Mammary epithelial cell (primary cell): ENCODE data around the gene ZBTB40.

Experiments used
- EZH2 ChIP-seq: IDR thresholded peaks from 2 replicates; pipeline ENCODE4 v1.6.1; 2012; ENCODE audit warnings: low read length, inconsistent platforms, borderline replicate concordance
- TF ChIP-seq, protein P1 (sequence below), 2 donors: IDR thresholded peaks in 1 of 2; conservative IDR thresholded peaks in 1 of 2; 2 replicates each; pipeline ENCODE4 v1.5.1; 2011 to 2012; ENCODE audit warnings: inconsistent platforms in 2 of 2, low read length in 2 of 2, mild to moderate bottlenecking in 2 of 2, control low read depth in 1 of 2, low read depth in 1 of 2; ENCODE audit not compliant: insufficient read depth in 1 of 2; ENCODE audit errors: extremely low read depth in 1 of 2

DNA sequence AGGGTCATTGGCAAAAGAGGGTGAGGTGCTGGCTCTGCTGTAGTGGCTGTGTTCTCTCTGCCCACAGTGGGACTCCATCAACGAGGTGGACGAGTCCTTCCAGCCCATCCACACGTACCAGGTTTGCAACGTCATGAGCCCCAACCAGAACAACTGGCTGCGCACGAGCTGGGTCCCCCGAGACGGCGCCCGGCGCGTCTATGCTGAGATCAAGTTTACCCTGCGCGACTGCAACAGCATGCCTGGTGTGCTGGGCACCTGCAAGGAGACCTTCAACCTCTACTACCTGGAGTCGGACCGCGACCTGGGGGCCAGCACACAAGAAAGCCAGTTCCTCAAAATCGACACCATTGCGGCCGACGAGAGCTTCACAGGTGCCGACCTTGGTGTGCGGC is 124.5 kb downstream of the ZBTB40 start:
- TF ChIP-seq, protein P1, sequence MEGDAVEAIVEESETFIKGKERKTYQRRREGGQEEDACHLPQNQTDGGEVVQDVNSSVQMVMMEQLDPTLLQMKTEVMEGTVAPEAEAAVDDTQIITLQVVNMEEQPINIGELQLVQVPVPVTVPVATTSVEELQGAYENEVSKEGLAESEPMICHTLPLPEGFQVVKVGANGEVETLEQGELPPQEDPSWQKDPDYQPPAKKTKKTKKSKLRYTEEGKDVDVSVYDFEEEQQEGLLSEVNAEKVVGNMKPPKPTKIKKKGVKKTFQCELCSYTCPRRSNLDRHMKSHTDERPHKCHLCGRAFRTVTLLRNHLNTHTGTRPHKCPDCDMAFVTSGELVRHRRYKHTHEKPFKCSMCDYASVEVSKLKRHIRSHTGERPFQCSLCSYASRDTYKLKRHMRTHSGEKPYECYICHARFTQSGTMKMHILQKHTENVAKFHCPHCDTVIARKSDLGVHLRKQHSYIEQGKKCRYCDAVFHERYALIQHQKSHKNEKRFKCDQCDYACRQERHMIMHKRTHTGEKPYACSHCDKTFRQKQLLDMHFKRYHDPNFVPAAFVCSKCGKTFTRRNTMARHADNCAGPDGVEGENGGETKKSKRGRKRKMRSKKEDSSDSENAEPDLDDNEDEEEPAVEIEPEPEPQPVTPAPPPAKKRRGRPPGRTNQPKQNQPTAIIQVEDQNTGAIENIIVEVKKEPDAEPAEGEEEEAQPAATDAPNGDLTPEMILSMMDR (conservative IDR thresholded peaks at IDR 0.05 in 1 of 2, IDR thresholded peaks at IDR 0.05 in 1 of 2; ENCODE audit: extremely low read depth in 1 of 2, insufficient read depth in 1 of 2, low read depth in 1 of 2, low read length in 2 of 2) = no peak
- no peak for TF ChIP-seq EZH2
